NCI-H2227 treated with DMSO at 0.1 percent for 48 hours (cell line): ENCODE results near the gene NPY2R.

Source experiments
- DNase-seq: peaks from one replicate; lab custom pipeline; 2025; lab: John Stamatoyannopoulos, UW

Gene NPY2R

DNA sequence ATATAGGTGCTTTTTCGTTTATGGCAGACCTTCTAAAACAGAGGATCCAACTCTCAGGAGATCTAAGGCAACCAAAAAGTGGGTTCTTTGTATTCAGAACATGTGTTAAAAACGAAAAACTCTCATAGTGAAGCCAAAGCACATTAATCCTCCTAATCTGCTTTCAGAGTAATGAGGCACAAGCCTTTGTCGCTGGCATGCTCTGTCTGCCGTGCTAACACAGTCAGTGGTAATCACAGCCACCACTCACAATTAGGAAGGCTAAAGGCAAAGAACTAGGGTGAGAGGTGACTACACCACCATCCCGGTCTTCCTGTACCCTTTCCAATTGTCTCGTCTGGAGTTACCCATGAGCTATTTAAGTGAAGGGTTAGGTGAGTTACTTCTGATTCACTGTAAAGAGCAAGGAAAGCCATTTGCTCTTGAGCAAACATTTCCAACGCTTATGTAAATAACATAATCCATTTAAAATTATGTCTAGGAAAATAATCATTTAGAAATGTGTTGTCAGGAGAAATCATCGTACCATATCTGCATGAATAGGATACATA is 40.7 kb downstream of the NPY2R start:
- DNase-seq, result no peak

GRCh38 chr4:155252327-155252726 is 43.9 kb downstream of the NPY2R start:
- no peak for DNase-seq

GRCh38 chr4:155263480-155263879 is 55.0 kb downstream of the NPY2R start:
- no peak for DNase-seq

GRCh38 chr4:155265113-155265512 is 56.7 kb downstream of the NPY2R start:
- DNase-seq, result no peak
